DND-41 (cell line): ENCODE measurements around the gene TMEM151A.

Experiments
- CTCF ChIP-seq: IDR thresholded peaks from 2 replicates; pipeline ENCODE4 v1.5.1; 2012; ENCODE audit warnings: borderline replicate concordance, low read length, moderate library complexity, mild to moderate bottlenecking; ENCODE audit not compliant: poor library complexity, severe bottlenecking; ENCODE audit errors: extremely low read depth
- EZH2 ChIP-seq: IDR thresholded peaks from 3 replicates; pipeline ENCODE4 v1.6.1; 2012; ENCODE audit warnings: borderline replicate concordance, low read depth, mild to moderate bottlenecking, moderate library complexity, low read length, inconsistent platforms; ENCODE audit not compliant: severe bottlenecking

DNA sequence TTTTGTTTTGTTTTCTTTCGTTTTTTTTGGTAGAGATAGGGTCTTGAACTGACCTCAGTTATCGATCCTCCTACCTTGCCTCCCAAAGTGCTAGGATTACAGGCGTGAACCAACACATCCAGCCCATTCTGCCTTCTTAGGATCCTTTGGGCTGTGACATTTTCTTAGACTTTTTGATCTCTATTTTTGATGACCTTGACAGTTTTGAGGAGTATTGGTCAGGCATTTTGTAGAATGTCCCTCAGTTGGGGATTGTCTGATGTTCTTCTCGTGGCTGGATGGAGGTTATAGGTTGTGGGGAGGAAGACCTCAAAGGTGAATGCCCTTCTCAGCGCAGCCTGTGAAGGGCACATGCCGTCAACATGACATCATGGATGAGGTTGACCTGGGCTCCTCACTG is 42.8 kb upstream of the TMEM151A start:
- no peak for TF ChIP-seq CTCF
- no peak for TF ChIP-seq EZH2
